GM19328 (cell line): ENCODE measurements around the gene HIGD2A.
A peak's percentile ranks its signal among the peaks of the same experiment; 100 is the strongest.

Source experiments
- ATAC-seq: cut with Tn5 transposase; IDR thresholded peaks from one replicate; pipeline ENCODE4 v1.9.1; 2021; ENCODE audit warnings: mild to moderate bottlenecking, moderate library complexity; ENCODE audit not compliant: unreplicated experiment

HIGD2A gene

GRCh38 chr5:176388444-176389134, at the start of gene HIGD2A, which contains the start of gene NOP16:
Gene HIGD2A, plus strand, starts transcription at chr5:176388751. Its CDS starts 69 bp downstream, at chr5:176388820.
Gene NOP16, minus strand, starts transcription at chr5:176388598. Its CDS starts 59 bp downstream, at chr5:176388539.
- ATAC-seq = peak; percentile 88

DNA sequence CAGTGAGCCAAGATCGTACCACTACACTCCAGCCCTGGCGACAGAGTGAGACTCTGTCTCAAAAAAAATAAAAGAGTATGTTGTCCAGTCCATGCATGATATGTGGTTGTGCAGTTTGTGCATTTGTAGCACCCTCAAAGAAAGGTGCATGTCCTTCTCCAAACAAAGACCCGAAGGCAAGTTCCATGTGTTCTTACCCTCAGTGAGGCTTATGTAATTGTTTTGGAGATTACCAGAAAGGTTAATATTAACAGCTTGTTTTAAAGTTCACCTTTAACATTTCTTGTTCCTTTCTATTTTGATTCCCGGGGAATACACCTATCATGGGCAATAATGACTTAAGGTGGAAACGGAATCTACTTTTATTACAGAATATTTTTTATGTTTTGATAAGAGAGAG, 49.2 kb upstream of the HIGD2A start:
- no peak for ATAC-seq

- no peak for ATAC-seq
These were observed 47.0 kb upstream of the HIGD2A start for GRCh38 chr5:176341325-176342157.

- ATAC-seq = no peak
These were observed 46.4 kb upstream of the HIGD2A start for GRCh38 chr5:176342158-176342483.

DNA sequence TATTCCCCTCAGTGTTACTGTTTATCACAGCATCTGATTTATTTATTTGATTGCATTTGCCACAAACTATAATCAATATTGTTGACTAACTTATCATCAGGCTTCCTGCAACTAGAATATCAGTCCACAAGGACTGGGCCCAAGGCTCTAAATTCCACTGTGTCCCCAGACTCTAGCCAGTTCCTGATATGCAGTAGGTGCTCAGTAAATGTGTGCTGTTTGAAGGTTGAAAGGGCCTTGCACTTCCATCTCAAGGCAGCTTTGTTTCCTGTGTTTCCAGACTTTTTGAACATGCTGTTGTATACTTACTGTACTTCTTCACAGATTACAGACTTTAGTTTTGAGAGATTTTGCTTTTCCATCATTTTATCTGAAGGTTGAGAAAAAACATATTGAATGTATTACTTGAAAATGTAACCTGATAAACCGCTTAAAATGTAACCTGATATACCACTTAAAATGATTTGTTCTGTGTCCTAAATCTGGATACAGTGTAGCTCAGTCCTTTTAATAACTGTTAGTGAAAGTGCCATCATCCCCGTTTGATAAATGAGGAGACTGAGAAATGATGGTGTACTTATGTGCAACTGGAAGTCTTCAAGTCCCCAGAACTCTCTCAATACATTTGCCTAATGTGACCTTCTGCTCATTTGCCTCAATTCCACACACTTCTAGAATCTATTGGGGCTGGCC, 45.6 kb upstream of the HIGD2A start:
- ATAC-seq = no peak

DNA sequence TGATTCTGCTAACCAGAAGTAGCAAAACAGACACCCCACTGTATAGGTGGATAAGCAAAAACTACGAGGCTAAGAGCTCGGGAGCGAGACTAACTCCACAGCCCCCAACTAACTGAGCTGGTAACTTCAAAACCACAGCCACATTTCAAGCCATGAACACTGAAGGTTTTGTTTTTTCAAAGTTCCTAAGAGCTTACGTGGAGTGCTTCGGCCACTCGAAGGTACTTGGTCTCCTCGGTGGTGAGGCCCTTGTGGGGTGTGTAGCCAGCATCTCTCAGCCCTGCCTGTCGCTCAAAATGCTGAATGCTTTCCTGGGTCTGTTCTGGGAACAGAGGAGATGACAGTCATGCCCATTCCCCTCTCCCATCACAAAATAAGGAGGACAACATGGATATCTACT, 38.1 kb upstream of the HIGD2A start:
- ATAC-seq = no peak

DNA sequence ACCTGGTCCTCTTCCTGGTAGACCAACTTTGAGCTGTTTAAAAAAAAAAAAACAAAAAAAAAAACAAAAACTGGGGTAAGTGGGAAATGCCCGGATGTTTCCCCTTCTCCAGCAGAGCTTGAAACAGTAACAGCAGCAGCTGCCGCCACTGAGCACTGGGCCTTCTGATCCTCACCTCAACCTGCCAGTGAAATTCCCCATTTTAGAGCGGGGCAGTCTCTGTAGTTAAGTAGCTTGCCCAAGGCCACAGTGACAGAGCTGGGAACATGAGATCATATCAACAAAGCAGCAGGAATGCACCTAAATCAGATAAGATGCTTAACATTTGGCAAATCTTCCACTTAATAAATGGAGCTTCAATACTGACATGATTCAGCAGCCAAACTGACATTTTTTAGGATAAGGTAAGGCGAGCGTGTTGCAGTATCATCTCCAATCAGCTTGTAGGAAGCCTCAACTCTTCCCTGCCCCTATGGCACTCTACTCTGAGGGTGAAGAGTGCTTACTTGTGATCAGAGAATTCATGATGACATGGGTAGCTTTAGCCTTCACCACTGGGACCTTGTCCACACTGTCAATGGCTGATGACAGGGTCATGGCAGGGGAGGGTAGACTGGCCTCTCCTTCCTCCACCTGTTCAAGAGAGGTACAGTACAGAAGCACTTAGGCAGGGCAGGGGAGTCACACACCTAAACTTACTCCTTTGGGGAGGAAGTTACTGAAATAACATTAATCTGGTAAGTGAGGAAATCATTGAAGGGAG, 36.3 kb upstream of the HIGD2A start:
- no peak for ATAC-seq

- ATAC-seq = no peak
These were observed 35.0 kb upstream of the HIGD2A start for GRCh38 chr5:176353533-176353932.

DNA sequence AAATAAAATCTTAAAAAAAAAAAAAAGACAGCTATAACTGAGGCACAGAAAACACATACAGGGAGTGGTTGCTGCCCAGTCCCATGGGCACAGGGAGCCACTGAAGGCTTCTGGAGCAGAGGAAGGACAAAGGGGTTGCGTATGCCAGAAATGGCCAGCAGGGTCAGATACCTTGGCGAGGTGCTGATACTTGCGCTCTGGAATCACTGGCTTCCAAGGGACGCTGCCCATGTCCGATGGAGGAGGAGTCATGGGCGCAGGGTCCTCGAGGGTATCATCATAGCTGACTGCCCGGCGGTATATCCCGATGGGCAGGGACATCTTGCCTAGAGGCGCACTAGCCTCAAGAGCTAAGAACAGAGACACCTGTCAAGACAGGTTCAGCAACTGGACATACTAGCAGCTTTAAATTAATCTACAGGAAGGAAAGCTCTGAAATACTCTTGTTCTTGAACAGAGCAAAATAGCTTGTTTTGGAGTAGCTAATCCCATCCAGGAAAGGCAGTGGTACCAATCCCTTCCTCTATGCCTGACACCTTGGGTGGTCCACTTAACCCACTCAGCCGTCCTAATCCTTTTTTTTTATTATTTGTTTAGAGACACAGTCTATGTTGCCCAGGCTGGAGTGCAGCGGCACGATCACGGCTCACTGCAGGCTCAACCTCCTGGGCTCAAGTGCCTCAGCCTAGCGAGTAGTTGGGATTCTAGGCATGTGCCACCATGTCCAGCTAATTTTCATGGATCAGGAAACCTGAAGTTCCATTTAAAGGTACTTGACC, 33.0 kb upstream of the HIGD2A start:
- ATAC-seq = no peak

DNA sequence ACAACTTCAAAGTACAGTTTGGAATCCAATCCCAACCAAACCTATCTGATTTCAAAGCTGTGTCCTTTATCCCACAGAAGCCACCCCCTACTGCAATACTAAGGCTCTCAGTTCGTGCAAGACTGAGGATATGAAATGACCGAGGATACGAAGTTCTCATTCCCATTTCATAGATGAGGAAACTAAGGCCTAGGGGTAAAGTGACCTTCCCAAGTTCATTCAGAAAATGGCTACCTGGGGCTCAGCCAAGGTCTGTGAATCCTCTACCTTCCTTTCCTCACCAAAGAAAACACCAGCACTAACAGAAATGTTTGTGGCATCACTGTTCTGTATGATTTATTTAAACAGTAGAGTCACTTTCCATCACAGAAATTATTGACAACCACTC, 32.4 kb upstream of the HIGD2A start:
- ATAC-seq = no peak

DNA sequence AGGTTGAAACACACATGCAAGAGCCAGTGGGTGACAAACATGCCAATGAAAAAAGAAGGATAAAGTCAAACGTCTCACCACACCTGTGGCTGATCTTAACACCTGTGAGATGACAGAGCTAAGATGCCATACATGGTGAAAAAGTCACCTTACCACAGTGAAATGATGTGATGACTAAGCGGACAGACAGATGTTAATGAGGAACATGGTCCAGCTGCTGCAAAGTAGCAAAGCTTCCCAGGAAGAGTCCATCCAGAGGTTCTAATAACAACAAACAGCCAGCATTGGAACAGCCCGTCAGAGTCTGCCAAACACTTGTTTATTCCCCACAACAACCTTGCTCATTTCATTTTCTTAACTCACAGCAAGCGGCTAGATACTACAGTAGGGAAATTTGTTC, 28.9 kb upstream of the HIGD2A start:
- ATAC-seq = no peak

DNA sequence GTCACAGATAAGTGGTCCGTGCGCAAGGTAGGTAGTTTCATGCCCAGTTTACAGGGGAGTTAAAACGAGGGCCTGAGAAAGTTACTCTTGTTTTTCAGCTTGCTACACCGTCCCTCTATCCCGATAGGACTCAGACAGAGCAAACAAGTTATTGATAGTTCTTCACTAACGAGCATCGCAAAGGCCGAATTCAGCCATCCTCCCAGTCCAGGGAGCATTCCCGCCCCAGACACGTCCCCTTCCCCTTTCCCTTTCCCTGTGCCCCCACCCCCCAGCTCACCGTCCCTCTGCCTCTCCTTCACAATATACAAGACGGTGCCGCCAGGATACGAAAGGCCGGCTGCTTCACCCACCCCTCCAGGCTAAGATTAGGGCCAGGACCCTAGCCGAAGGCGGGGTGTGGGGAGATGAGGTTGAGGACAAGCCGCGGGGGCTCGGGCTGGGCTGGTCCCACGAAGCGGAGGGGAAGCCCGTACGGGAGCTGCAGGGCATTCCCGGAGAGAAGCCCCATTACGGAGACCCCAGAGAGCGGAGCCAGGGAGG, 27.6 kb upstream of the HIGD2A start:
- ATAC-seq = peak; percentile 8

GRCh38 chr5:176361437-176362232, 26.9 kb upstream of the HIGD2A start, which contains the start of gene KIAA1191:
Gene KIAA1191, minus strand, starts transcription at chr5:176361764. Its CDS starts 2,256 bp downstream, at chr5:176359508.
- peak; percentile 86 for ATAC-seq

DNA sequence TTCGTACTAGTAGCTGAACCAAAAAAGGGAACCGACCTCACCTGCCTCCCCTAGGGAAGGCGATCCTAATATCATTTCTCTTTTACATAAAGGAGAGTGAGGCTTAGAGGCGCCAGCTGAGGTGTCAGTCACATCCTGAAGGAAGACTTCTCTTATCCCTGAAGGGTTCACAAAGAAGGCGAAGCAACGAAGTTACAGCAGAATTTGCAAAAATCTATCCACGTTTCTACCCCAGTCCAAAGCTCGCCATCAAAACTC, 26.4 kb upstream of the HIGD2A start:
- peak; percentile 12 for ATAC-seq

GRCh38 chr5:176364765-176365350, 23.7 kb upstream of the HIGD2A start:
- ATAC-seq = no peak

- ATAC-seq = no peak
These were observed 23.0 kb upstream of the HIGD2A start, which contains the start of gene ARL10 for GRCh38 chr5:176365351-176366231. Gene ARL10, plus strand, starts transcription at chr5:176365487. Its CDS starts 77 bp downstream, at chr5:176365564.

GRCh38 chr5:176366232-176366894, 22.2 kb upstream of the HIGD2A start:
- ATAC-seq = no peak
